Right renal pelvis (tissue), 4 donors: Measurements from ENCODE around the gene CLHC1. TPM values are rescaled to one million over a fixed set of nuclear protein-coding genes. Genes with fewer than 3 reads are reported as not detected.
"Not testable (repeated sequence)": the region's sequence is repeated elsewhere in the genome, so short reads cannot be mapped to it uniquely, and the experiment has no call there.

Source experiments
- DNase-seq, 4 donors: peaks; one replicate each; pipeline ENCODE4 v3.0.0-alpha.2; 2013; ENCODE audit warnings: low read depth in 4 of 4, low spot score in 3 of 4, missing footprints in 1 of 4
- polyA plus RNA-seq, 4 donors: library from polyadenylated mRNA; unstranded; fragments of 120-200 nt; gene quantifications; one replicate each; pipeline ENCODE4 v1.2.1, GENCODE V29; 2013; ENCODE audit not compliant: insufficient read length in 4 of 4

CLHC1 gene
- polyA plus RNA-seq, 4 donors, result 18.6 to 26.3 (median 21.3) TPM

GRCh38 chr2:55155206-55155605 is 76.9 kb downstream of the CLHC1 start:
- no peak for DNase-seq

GRCh38 chr2:55154525-55155030 is 77.5 kb downstream of the CLHC1 start:
- DNase-seq, result no peak

GRCh38 chr2:55153584-55154299 is 78.4 kb downstream of the CLHC1 start:
- DNase-seq, result no peak

- no peak for DNase-seq
Observed at GRCh38 chr2:55152475-55153412, 79.3 kb downstream of the CLHC1 start.

- no peak for DNase-seq
Observed at GRCh38 chr2:55151733-55152433, 80.2 kb downstream of the CLHC1 start.

GRCh38 chr2:55150834-55151233 is 81.3 kb downstream of the CLHC1 start:
- DNase-seq, result no peak

GRCh38 chr2:55148269-55148668 is 83.8 kb downstream of the CLHC1 start:
- DNase-seq, result no peak

- no peak for DNase-seq
Observed at GRCh38 chr2:55147531-55147930, 84.6 kb downstream of the CLHC1 start.

GRCh38 chr2:55147041-55147440 is 85.1 kb downstream of the CLHC1 start:
- no peak for DNase-seq

- no peak for DNase-seq
Observed at GRCh38 chr2:55146263-55146662, 85.8 kb downstream of the CLHC1 start.

GRCh38 chr2:55144922-55145820 is 86.9 kb downstream of the CLHC1 start:
- no peak for DNase-seq

- DNase-seq, result not testable (repeated sequence)
Observed at GRCh38 chr2:55143706-55144105, 88.4 kb downstream of the CLHC1 start.

GRCh38 chr2:55142518-55142917 is 89.6 kb downstream of the CLHC1 start:
- no peak for DNase-seq

GRCh38 chr2:55141572-55142413 is 90.3 kb downstream of the CLHC1 start:
- DNase-seq, result no peak

GRCh38 chr2:55140316-55141219 is 91.5 kb downstream of the CLHC1 start:
- DNase-seq, result no peak

- DNase-seq, result no peak
Observed at GRCh38 chr2:55139305-55139704, 92.8 kb downstream of the CLHC1 start.

- no peak for DNase-seq
Observed at GRCh38 chr2:55138882-55139229, 93.2 kb downstream of the CLHC1 start.
